Cardiac muscle cell (in vitro differentiated cells and primary cell): Measurements from ENCODE around the gene DOCK10. TPM values are rescaled to one million over a fixed set of nuclear protein-coding genes. Genes with fewer than 3 reads are reported as not detected.

Source experiments
- DNase-seq, 2 donors: peaks; one replicate each; pipeline versions ENCODE4 v3.0.0 to v3.0.0-alpha.2; 2010 to 2017; ENCODE audit warnings: low read depth in 1 of 2, low spot score in 1 of 2
- H3K27ac ChIP-seq: fragments of 200-600 bp; sonication (generic); 2 replicates; pipeline ENCODE4 v1.5.1; 2016
- H3K27me3 ChIP-seq: fragments of 200-600 bp; sonication (generic); 2 replicates; pipeline ENCODE4 v1.6.0; 2016; ENCODE audit warnings: control low read depth
- H3K36me3 ChIP-seq: fragments of 200-600 bp; sonication (generic); 2 replicates; pipeline ENCODE4 v1.5.1; 2016; ENCODE audit warnings: control low read depth
- H3K4me1 ChIP-seq: fragments of 200-600 bp; sonication (generic); 2 replicates; pipeline ENCODE4 v1.8.1; 2017; ENCODE audit warnings: low read depth, mild to moderate bottlenecking, mixed run types
- H3K4me3 ChIP-seq: fragments of 200-600 bp; sonication (generic); 2 replicates; pipeline ENCODE4 v1.5.1; 2016; ENCODE audit warnings: mild to moderate bottlenecking
- H3K9me3 ChIP-seq: fragments of 200-600 bp; sonication (generic); 2 replicates; pipeline ENCODE4 v1.5.1; 2017; ENCODE audit warnings: low read depth, mild to moderate bottlenecking, control low read depth
- CTCF ChIP-seq: IDR thresholded peaks from 2 replicates; pipeline ENCODE4 v1.5.1; 2012; ENCODE audit warnings: low read depth, mild to moderate bottlenecking, low read length
- polyA plus RNA-seq: library from polyadenylated mRNA; unstranded; fragments of >200 nt; fragmentation: Nextera tagmentation; extraction: Ambion mirVana; gene quantifications from 2 replicates; pipeline ENCODE4 v1.2.1, GENCODE V29; 2016
- total RNA-seq: library from RNA; depleted of rRNA; stranded (reverse); fragments of >200 nt; gene quantifications from 2 replicates; pipeline ENCODE4 v1.2.3, GENCODE V29; 2016

DOCK10 gene
- total and polyA plus RNA-seq, 2 experiments from 2014 or later, result not detected

GRCh38 chr2:224817676-224818075 lies 224.6 kb downstream of the DOCK10 start:
- Histone ChIP-seq H3K27me3 (no peaks in the 10 kb centered on the region), H3K4me3 (no peak overlapping the region), H3K36me3 (no peaks in the 10 kb centered on the region), H3K4me1 (no peaks in the 10 kb centered on the region), H3K27ac (no peak overlapping the region), H3K9me3 (no peaks in the 10 kb centered on the region)
- no peak for TF ChIP-seq CTCF
- DNase-seq, result peak in 1 of 2 donors; percentile 21

- Histone ChIP-seq H3K9me3 (no peaks in the 10 kb centered on the region), H3K36me3 (no peaks in the 10 kb centered on the region), H3K4me3 (no peak overlapping the region), H3K27me3 (no peaks in the 10 kb centered on the region), H3K27ac (no peak overlapping the region), H3K4me1 (no peaks in the 10 kb centered on the region)
- TF ChIP-seq CTCF, result no peak
- DNase-seq, result peak in 1 of 2 donors; percentile 81
These were observed 225.5 kb downstream of the DOCK10 start for GRCh38 chr2:224816816-224817215.

GRCh38 chr2:224813578-224813977 lies 228.7 kb downstream of the DOCK10 start:
- no peak overlapping the region for H3K27ac ChIP-seq
- H3K27me3 ChIP-seq, result no peaks in the 10 kb centered on the region
- no peak overlapping the region for H3K4me3 ChIP-seq
- no peaks in the 10 kb centered on the region for H3K36me3 ChIP-seq
- no peak for DNase-seq
- no peaks in the 10 kb centered on the region for H3K4me1 ChIP-seq
- TF ChIP-seq CTCF, result no peak
- no peaks in the 10 kb centered on the region for H3K9me3 ChIP-seq

- no peak overlapping the region for H3K4me3 ChIP-seq
- no peak for TF ChIP-seq CTCF
- no peaks in the 10 kb centered on the region for H3K9me3 ChIP-seq
- H3K27me3 ChIP-seq, result no peaks in the 10 kb centered on the region
- H3K36me3 ChIP-seq, result no peaks in the 10 kb centered on the region
- DNase-seq, result no peak
- H3K27ac ChIP-seq, result no peak overlapping the region
- H3K4me1 ChIP-seq, result no peaks in the 10 kb centered on the region
These were observed 234.9 kb downstream of the DOCK10 start for GRCh38 chr2:224807153-224807964.

- no peaks in the 10 kb centered on the region for H3K27me3 ChIP-seq
- no peak overlapping the region for H3K4me3 ChIP-seq
- no peak overlapping the region for H3K27ac ChIP-seq
- no peak for DNase-seq
- TF ChIP-seq CTCF, result no peak
- H3K36me3 ChIP-seq, result no peaks in the 10 kb centered on the region
- no peaks in the 10 kb centered on the region for H3K9me3 ChIP-seq
- no peaks in the 10 kb centered on the region for H3K4me1 ChIP-seq
These were observed 238.3 kb downstream of the DOCK10 start for GRCh38 chr2:224803930-224804329.
